Stimulated activated CD8-positive, alpha-beta memory T cell treated with anti-CD3 and anti-CD28 coated beads, Interleukin-7, amount 100 ng/mL, for 24 hours (primary cell): Measurements from ENCODE around the gene MXRA8.

Experiments
- DNase-seq: peaks from one replicate; pipeline ENCODE4 v3.0.0-alpha.2; 2020; ENCODE audit warnings: low read depth

Gene MXRA8

GRCh38 chr1:1334835-1335234 lies 23.5 kb downstream of the MXRA8 start:
- DNase-seq, result no peak

- DNase-seq, result no peak
Observed at GRCh38 chr1:1333551-1334241, 24.7 kb downstream of the MXRA8 start.

GRCh38 chr1:1332774-1333480 lies 25.4 kb downstream of the MXRA8 start:
- DNase-seq, result no peak

DNA sequence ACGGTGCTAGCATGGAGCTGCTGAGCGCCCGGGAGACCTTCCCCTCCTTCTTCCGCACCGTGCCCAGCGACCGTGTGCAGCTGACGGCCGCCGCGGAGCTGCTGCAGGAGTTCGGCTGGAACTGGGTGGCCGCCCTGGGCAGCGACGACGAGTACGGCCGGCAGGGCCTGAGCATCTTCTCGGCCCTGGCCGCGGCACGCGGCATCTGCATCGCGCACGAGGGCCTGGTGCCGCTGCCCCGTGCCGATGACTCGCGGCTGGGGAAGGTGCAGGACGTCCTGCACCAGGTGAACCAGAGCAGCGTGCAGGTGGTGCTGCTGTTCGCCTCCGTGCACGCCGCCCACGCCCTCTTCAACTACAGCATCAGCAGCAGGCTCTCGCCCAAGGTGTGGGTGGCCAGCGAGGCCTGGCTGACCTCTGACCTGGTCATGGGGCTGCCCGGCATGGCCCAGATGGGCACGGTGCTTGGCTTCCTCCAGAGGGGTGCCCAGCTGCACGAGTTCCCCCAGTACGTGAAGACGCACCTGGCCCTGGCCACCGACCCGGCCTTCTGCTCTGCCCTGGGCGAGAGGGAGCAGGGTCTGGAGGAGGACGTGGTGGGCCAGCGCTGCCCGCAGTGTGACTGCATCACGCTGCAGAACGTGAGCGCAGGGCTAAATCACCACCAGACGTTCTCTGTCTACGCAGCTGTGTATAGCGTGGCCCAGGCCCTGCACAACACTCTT lies 26.2 kb downstream of the MXRA8 start:
- no peak for DNase-seq

DNA sequence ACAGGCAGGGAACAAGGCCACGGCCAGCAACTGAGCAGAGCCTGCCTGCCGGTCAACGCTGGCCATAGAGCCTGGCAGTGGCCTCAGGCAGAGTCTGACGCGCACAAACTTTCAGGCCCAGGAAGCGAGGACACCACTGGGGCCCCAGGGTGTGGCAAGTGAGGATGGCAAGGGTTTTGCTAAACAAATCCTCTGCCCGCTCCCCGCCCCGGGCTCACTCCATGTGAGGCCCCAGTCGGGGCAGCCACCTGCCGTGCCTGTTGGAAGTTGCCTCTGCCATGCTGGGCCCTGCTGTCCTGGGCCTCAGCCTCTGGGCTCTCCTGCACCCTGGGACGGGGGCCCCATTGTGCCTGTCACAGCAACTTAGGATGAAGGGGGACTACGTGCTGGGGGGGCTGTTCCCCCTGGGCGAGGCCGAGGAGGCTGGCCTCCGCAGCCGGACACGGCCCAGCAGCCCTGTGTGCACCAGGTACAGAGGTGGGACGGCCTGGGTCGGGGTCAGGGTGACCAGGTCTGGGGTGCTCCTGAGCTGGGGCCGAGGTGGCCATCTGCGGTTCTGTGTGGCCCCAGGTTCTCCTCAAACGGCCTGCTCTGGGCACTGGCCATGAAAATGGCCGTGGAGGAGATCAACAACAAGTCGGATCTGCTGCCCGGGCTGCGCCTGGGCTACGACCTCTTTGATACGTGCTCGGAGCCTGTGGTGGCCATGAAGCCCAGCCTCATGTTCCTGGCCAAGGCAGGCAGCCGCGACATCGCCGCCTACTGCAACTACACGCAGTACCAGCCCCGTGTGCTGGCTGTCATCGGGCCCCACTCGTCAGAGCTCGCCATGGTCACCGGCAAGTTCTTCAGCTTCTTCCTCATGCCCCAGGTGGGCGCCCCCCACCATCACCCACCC lies 27.0 kb downstream of the MXRA8 start, which contains the start of gene TAS1R3:
TAS1R3 (plus strand) TSS at position 213 of the 898 bp plus-strand sequence; CDS start at position 279, 66 bp downstream.
- no peak for DNase-seq

GRCh38 chr1:1330366-1331067 lies 27.8 kb downstream of the MXRA8 start:
- DNase-seq, result no peak

DNA sequence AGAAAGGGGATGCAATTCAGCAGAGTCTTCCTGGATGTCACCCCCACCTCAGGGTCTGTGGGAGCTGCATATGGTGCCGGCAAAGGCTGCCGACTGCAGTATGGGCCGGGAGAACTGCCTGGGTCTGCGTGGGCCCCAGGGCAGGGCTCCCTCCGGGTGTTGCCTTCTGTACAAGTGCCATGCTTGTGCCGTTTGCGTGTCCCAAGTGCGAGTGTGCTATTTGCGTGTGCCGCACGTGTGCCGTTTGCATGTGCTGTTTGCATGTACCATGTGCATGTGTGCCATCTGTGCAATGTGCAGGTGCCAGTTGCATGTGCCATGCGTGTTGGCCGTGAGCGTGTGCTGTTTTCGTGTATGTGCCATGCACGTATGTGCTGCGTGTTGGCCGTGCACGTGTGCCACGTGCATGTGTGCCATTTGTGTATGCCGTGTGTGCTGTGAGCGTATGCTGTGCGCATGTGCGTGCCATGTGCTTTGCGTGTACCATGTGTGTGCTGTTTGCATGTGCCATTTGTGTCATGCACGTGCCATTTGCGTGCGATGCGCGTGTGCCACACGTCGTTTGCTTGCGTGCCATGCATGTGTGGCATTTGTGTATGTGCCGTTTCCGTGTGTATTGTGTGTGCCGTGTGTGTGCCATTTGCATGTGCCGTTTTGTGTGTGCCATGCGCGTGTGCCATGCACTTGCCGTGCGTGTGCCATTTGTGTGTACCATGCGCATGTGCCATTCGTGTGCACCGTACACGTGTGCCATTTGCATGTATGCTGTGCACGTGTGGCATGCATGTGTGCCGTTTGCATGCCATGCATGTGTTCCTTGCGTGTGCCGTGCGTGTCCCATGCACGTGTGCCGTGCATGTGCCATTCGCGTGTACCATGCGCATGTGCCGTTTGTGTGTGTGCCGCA lies 28.8 kb downstream of the MXRA8 start:
- no peak for DNase-seq

GRCh38 chr1:1328254-1328653 lies 30.1 kb downstream of the MXRA8 start:
- DNase-seq, result no peak

- DNase-seq, result no peak
Observed at GRCh38 chr1:1327291-1327690, 31.1 kb downstream of the MXRA8 start.

- DNase-seq, result no peak
Observed at GRCh38 chr1:1326075-1326605, 32.2 kb downstream of the MXRA8 start.

DNA sequence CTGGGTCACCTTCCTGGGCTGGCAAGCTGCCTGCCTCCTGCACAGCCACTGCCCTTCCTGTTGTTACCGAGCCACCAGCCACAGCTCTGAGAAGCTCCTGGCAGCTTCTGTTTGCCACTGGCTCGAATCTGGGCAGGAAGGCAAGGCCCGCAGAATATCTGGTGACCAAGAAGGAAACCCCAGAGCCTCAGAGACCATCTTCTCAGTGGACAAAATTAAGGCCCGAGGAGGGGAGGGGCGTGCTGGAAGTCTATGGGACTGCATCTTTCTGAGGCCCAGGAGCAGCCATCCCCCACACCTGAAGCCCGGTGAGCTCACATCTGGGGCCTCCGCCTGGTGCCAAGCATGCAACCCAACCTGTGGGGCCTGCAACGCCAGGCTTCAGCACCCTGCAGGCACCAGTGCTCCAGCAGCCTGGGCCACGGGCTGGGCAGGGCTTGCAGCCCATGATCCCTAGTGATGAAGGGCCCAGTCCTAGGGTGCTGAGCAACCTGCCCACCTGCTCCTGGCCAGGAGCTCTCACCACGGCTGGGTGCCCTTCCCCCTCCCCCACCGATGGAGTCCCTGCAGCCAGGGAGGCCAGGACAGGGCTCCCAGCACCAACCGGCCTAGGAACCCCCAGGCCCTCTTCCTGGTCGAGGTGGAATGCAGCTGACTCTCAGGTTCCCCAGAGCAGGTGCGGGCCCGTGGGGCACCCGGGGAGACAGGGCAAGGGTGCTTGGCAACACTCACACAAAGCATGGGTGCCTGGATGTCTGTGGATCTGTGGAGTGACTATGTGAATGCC lies 32.9 kb downstream of the MXRA8 start:
- DNase-seq, result no peak

GRCh38 chr1:1324524-1325287 lies 33.6 kb downstream of the MXRA8 start, which contains the start of the genes CPTP and INTS11:
Gene CPTP, plus strand, starts transcription at chr1:1324802. Its CDS starts 2,109 bp downstream, at chr1:1326911.
Gene INTS11, minus strand, starts transcription at chr1:1324660. Its CDS starts 52 bp downstream, at chr1:1324608.
- DNase-seq, result peak; percentile 88

DNA sequence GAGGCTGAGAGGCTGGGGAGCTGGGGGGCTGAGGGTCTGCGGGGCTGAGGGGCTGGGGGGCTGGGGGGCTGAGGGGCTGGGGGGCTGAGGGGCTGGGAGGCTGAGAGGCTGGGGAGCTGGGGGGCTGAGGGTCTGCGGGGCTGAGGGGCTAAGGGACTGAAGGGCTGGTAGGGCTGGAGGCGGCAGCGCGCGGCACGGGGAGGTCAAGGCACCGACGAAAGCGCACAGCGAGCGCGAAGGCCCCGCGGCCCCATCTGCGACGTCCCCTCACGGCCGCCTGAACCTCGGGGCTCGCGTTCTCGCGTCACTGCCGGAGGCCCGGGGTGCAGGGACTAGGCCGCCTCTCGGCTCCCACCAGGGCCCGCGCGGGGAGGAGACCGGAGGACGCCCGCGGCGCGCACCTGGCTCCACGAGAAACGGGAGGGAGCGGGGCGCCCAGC lies 34.3 kb downstream of the MXRA8 start:
- DNase-seq, result no peak

DNA sequence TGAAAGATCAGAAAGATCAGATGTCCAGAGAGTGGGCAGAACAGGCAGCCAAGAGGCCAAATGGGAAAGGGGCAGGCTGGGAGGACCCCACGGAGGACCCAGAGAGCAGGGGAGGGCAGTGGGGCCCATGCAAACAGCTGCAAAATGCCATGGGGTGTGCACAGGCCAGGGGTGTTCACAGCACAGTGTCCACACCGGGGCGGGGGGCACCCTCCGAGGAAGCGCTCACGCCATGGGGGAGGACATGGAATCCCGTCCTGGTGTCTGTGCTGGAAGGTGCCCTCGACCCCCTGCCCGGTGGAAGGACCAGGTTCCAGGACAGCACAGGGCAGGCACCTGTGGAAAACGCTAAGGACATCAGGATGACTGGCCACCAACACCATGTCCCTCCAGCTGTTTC lies 35.4 kb downstream of the MXRA8 start:
- DNase-seq, result no peak

GRCh38 chr1:1322418-1322817 lies 35.9 kb downstream of the MXRA8 start:
- no peak for DNase-seq

DNA sequence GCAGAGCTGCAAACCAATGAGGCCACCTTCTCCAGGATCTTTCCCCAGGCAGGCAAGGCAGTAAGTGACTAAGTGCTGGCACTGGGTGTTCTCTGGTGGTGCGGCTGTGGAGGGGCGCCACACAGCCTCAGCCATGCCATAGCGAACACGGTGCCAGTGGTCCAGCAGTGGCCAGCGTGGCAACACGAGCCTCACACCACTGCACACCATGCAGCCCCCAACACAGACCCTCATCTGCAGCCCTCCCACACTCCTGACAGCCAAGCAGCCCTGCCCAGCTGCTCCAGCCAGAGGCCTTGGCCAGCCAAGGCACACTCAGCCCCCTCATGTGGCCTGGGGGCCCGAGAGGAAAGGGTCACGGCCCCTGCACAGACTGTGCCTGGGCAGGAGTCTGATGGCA lies 36.9 kb downstream of the MXRA8 start:
- DNase-seq, result no peak

- no peak for DNase-seq
Observed at GRCh38 chr1:1320666-1321448, 37.5 kb downstream of the MXRA8 start.
